Activated CD8-positive, alpha-beta T cell treated with anti-CD3 and anti-CD28 coated beads for 36 hours (primary cell): ENCODE measurements around the gene PDLIM1. TPM values are rescaled to one million over a fixed set of nuclear protein-coding genes. Genes with fewer than 3 reads are reported as not detected.
"Not testable (repeated sequence)": the region's sequence is repeated elsewhere in the genome, so short reads cannot be mapped to it uniquely, and the experiment has no call there.

Experiments
- ATAC-seq: fragments of 200-7000 bp; cut with Tn5 transposase; one replicate; pipeline ENCODE4 v1.10.0; 2021; ENCODE audit warnings: mild to moderate bottlenecking, moderate library complexity
- CTCF ChIA-PET: fragments of 350-600 bp; sonication (Branson Sonifier 250); formaldehyde crosslinking; loops from one replicate; lab custom pipeline; 2021; ENCODE audit warnings: antibody characterized with exemption; lab: Charles Lee
- POLR2A ChIA-PET: fragments of 350-600 bp; sonication (Branson Sonifier 250); formaldehyde crosslinking; loops from one replicate; lab custom pipeline; 2021; ENCODE audit warnings: antibody characterized with exemption; lab: Charles Lee
- DNase-seq: peaks from one replicate; pipeline ENCODE4 v3.0.0-alpha.2; 2020
- H3K27ac Mint-ChIP-seq: one replicate; pipeline ENCODE4 v1.8.0; 2021; ENCODE audit warnings: mild to moderate bottlenecking, mixed read lengths
- H3K27me3 Mint-ChIP-seq: one replicate; pipeline ENCODE4 v1.8.0; 2021; ENCODE audit warnings: mixed read lengths
- H3K36me3 Mint-ChIP-seq: one replicate; pipeline ENCODE4 v1.8.0; 2021; ENCODE audit warnings: low read depth, mixed read lengths
- H3K4me1 Mint-ChIP-seq: one replicate; pipeline ENCODE4 v1.8.0; 2021; ENCODE audit warnings: low read depth, mixed read lengths
- H3K4me3 Mint-ChIP-seq: one replicate; pipeline ENCODE4 v1.8.0; 2021; ENCODE audit warnings: mild to moderate bottlenecking, moderate library complexity, mixed read lengths
- H3K9me3 Mint-ChIP-seq: one replicate; pipeline ENCODE4 v1.8.0; 2021; ENCODE audit warnings: mixed read lengths
- CTCF ChIP-seq: fragments of 200-600 bp; IDR thresholded peaks from one replicate; pipeline ENCODE4 v1.8.0; 2022; ENCODE audit warnings: antibody characterized with exemption, mild to moderate bottlenecking
- intact Hi-C: fragments of 100-400 bp; cut with micrococcal nuclease; formaldehyde crosslinking; loops from one replicate; pipeline ENCODE4 v1.10.0; 2022
- total RNA-seq, 2 experiments: library from RNA; stranded (reverse); gene quantifications; one replicate each; pipeline ENCODE4 v1.2.3, GENCODE V29; 2021

The PDLIM1 gene
- total RNA-seq, 2 experiments from 2014 or later: 0.74 to 1.1 TPM

DNA sequence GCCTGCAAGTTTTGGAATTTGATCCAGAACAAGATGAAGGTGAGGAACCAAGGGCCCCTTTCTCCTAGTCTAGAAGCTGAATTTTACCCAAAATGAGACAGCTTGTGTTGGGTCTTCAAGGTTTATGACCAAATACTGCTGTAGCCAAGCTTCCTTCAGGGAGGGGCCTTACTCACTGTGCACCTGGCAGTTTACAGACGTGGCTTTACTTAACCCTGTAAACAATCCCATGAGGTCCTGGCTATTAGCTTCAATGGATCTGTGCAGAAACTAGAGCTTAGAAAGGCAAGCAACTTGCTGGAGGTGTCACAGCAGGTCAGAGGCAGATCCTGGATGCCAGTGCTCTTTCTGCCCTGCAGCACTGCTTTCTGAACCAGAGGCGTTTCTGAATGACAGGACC lies 46.7 kb downstream of the PDLIM1 start:
- POLR2A ChIA-PET: interaction anchor here (0.7 kb wide), 1 partner anchor 108 kb away, joined by 3 read pairs; no protein-coding TSS in a partner anchor
- Mint-ChIP-seq H3K4me3 (no peak overlapping the region), H3K27me3 (peaks cover 8% of the 10 kb centered on the region), H3K27ac (no peak overlapping the region), H3K4me1 (peaks cover 4% of the 10 kb centered on the region), H3K9me3 (peaks cover 4% of the 10 kb centered on the region), H3K36me3 (no peaks in the 10 kb centered on the region)
- ATAC-seq: no peak
- CTCF ChIA-PET: interaction anchor here (0.7 to 8.2 kb wide), 19 partner anchors 11 to 614 kb away, joined by 3 to 244 read pairs (median 7); no protein-coding TSS in a partner anchor
- no peak for DNase-seq
- intact Hi-C loops: loop anchor here (5.0 to 10.0 kb wide), 3 partner anchors 62 to 609 kb away; no protein-coding TSS in a partner anchor
- no peak for TF ChIP-seq CTCF

DNA sequence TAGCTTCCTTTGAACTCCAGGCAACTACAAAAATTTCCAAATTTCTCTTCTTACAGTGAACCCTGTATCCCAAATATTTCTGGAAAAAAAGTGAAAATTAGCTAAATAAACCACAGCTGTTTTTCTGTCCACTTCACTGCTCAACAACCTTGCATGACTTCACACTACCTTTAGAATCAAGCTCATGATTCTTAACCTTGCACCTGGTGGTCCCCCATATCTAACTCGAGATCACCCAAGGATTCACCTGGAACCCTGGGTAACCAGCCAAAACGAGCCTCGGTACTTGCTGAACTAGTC lies 47.5 kb downstream of the PDLIM1 start:
- Mint-ChIP-seq H3K9me3 (peaks cover 4% of the 10 kb centered on the region), H3K4me1 (peaks cover 4% of the 10 kb centered on the region), H3K27me3 (peaks cover 5% of the 10 kb centered on the region), H3K27ac (no peak overlapping the region), H3K36me3 (no peaks in the 10 kb centered on the region), H3K4me3 (no peak overlapping the region)
- intact Hi-C loops: loop anchor here (5.0 to 10.0 kb wide), 3 partner anchors 61 to 608 kb away; no protein-coding TSS in a partner anchor
- DNase-seq (no peak), ATAC-seq (no peak)
- TF ChIP-seq CTCF: peak; percentile 54
- ChIA-PET CTCF (interaction anchor here (0.6 to 8.2 kb wide), 38 partner anchors 8 to 1940 kb away, joined by 3 to 244 read pairs (median 4); no protein-coding TSS in a partner anchor), POLR2A (no interaction called here)

DNA sequence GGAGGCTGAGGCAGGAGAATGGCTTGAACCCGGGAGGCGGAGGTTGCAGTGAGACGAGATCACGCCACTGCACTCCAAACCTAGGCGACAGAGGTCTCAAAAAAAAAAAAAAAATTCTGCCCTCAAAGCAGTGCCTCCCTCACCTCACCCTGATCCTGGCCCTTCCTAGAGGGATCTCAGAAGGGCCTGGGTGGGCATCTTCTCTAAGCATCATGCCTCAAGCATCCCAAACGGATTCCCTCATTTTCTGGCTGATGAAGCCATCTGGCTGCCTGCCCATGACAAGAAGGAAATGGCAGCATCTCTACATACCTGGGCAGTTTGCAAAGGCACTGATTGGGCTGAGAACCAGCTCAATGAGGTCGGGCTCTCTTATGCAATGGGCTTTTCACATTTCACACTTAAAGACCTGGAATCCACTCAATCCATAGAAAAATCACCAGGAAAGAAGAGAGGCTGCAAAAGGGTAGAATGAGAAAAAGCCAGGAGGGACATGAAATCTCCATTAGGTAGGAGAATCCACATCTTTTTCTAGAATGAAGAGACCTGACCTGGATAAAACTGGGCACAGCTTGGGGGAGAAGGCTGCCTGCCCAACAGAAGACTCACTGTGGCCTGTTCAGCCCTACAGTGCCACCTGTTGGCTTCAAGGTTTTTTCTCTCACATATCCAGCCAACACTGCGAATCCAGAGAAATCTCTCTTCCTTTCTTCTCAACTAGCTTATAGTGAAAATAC lies 48.1 kb downstream of the PDLIM1 start:
- DNase-seq (peak; percentile 68), ATAC-seq (peak; percentile 69)
- Mint-ChIP-seq H3K9me3 (peaks cover 4% of the 10 kb centered on the region), H3K4me1 (peaks cover 4% of the 10 kb centered on the region), H3K36me3 (no peaks in the 10 kb centered on the region), H3K4me3 (no peak overlapping the region), H3K27ac (no peak overlapping the region), H3K27me3 (peaks cover 5% of the 10 kb centered on the region)
- TF ChIP-seq CTCF: peak; percentile 74
- intact Hi-C loops: loop anchor here (5.0 to 10.0 kb wide), 3 partner anchors 60 to 608 kb away; no protein-coding TSS in a partner anchor
- ChIA-PET POLR2A (no interaction called here), CTCF (interaction anchor here (0.7 to 8.2 kb wide), 36 partner anchors 9 to 616 kb away, joined by 3 to 244 read pairs (median 5); no protein-coding TSS in a partner anchor)

DNA sequence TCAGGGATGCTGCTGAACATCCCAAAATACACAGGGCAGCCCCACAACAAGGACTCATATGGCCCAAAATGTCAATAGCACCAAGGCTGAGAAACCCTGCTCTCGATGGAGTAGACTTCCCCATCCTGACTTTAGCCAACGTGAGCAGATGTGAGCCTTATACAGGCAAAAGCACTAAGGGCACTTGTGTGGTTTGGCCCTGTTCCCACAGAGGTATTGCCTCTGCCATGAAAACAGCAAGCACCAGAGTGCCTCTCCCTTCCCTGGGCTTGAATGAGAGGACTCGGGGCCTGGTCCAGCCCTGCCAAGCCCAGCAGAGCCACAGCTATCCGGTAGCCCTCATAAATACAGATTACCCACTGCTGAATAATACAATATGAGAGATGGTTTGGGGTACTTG lies 49.3 kb downstream of the PDLIM1 start:
- no peak for TF ChIP-seq CTCF
- DNase-seq: no peak
- peaks cover 12% of the 10 kb centered on the region for H3K4me1 Mint-ChIP-seq
- intact Hi-C loops: loop anchor here (5.0 to 10.0 kb wide), 3 partner anchors 59 to 607 kb away; no protein-coding TSS in a partner anchor
- H3K27me3 Mint-ChIP-seq: peaks cover 5% of the 10 kb centered on the region
- ChIA-PET CTCF (interaction anchor here (0.8 to 8.2 kb wide), 5 partner anchors 13 to 119 kb away, joined by 3 to 244 read pairs (median 6); no protein-coding TSS in a partner anchor), POLR2A (no interaction called here)
- no peak overlapping the region for H3K4me3 Mint-ChIP-seq
- ATAC-seq: no peak
- H3K36me3 Mint-ChIP-seq: no peaks in the 10 kb centered on the region
- no peak overlapping the region for H3K27ac Mint-ChIP-seq
- H3K9me3 Mint-ChIP-seq: peaks cover 4% of the 10 kb centered on the region

DNA sequence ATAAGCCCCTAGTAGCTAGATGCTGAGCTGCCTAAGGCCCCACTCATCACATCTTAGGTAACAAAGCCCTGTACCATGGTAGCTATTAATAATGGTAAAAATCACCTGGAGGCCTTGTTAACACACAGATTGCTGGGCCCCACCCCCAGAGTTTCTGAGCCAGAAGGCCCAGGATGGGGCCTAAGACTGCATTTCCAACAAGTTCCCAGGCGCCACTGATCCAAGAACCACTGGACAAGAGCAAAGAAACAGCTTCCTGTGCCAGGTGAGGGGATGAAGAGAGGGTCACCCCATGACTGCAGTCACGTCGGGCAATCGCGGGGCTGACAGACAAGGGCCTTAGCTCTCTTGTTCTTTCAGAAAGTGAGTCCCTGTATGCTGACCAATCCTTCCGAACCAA lies 50.0 kb downstream of the PDLIM1 start:
- CTCF ChIA-PET: interaction anchor here (0.8 to 8.2 kb wide), 3 partner anchors 39 to 120 kb away, joined by 3 to 244 read pairs (median 3); no protein-coding TSS in a partner anchor
- H3K4me1 Mint-ChIP-seq: peaks cover 19% of the 10 kb centered on the region
- ATAC-seq: no peak

GRCh38 chr10:95240096-95240495 lies 50.7 kb downstream of the PDLIM1 start:
- H3K9me3 Mint-ChIP-seq, H3K27me3 Mint-ChIP-seq, DNase-seq, POLR2A ChIA-PET, H3K27ac Mint-ChIP-seq, H3K4me3 Mint-ChIP-seq, H3K36me3 Mint-ChIP-seq, ATAC-seq: not testable (repeated sequence)
- CTCF ChIA-PET: interaction anchor here (0.8 to 8.2 kb wide), 4 partner anchors 56 to 121 kb away, joined by 3 to 244 read pairs (median 5); no protein-coding TSS in a partner anchor
- intact Hi-C loops: loop anchor here (5.0 to 10.0 kb wide), 3 partner anchors 58 to 605 kb away; no protein-coding TSS in a partner anchor
- peaks cover 20% of the 10 kb centered on the region for H3K4me1 Mint-ChIP-seq

More for the DNA sequence above, 50.0 kb downstream of the PDLIM1 start:
- H3K36me3 Mint-ChIP-seq: no peaks in the 10 kb centered on the region
- H3K27ac Mint-ChIP-seq: no peak overlapping the region
- intact Hi-C loops: loop anchor here (5.0 to 10.0 kb wide), 3 partner anchors 59 to 606 kb away; no protein-coding TSS in a partner anchor
- H3K4me3 Mint-ChIP-seq: no peak overlapping the region
- POLR2A ChIA-PET: no interaction called here
- no peak for DNase-seq
- H3K27me3 Mint-ChIP-seq: peaks cover 4% of the 10 kb centered on the region
- H3K9me3 Mint-ChIP-seq: peaks cover 4% of the 10 kb centered on the region
- TF ChIP-seq CTCF: no peak
